Neuronal stem cell (in vitro differentiated cells): ENCODE measurements around the gene CALML4.

Source experiments
- DNase-seq: peaks from one replicate; pipeline ENCODE4 v3.0.0-alpha.2; 2013; ENCODE audit warnings: low spot score
- H2AFZ ChIP-seq: one replicate; pipeline ENCODE4 v1.6.1; 2013; ENCODE audit warnings: mild to moderate bottlenecking, low read length, inconsistent platforms
- H2AK5ac ChIP-seq: 2 replicates; pipeline ENCODE4 v1.6.1; 2013; ENCODE audit warnings: low read depth, mild to moderate bottlenecking, inconsistent platforms, low read length, moderate library complexity, mixed read lengths
- H2BK120ac ChIP-seq: 2 replicates; pipeline ENCODE4 v1.6.1; 2013; ENCODE audit warnings: low read depth, mild to moderate bottlenecking, inconsistent platforms, low read length, moderate library complexity, mixed read lengths
- H2BK12ac ChIP-seq: one replicate; pipeline ENCODE4 v1.6.1; 2013; ENCODE audit warnings: low read length, inconsistent platforms
- H2BK15ac ChIP-seq: 2 replicates; pipeline ENCODE4 v1.6.1; 2013; ENCODE audit warnings: mild to moderate bottlenecking, low read length, inconsistent platforms, mixed read lengths
- H2BK5ac ChIP-seq: one replicate; pipeline ENCODE4 v1.6.1; 2013; ENCODE audit warnings: inconsistent platforms, mild to moderate bottlenecking, low read length, moderate library complexity
- H3K14ac ChIP-seq: one replicate; pipeline ENCODE4 v1.6.1; 2013; ENCODE audit warnings: low read length, inconsistent platforms
- H3K18ac ChIP-seq: 2 replicates; pipeline ENCODE4 v1.6.1; 2013; ENCODE audit warnings: low read length, inconsistent platforms
- H3K23ac ChIP-seq: 2 replicates; pipeline ENCODE4 v1.6.1; 2013; ENCODE audit warnings: low read depth, mild to moderate bottlenecking, mixed read lengths, low read length, inconsistent platforms; ENCODE audit not compliant: poor library complexity
- H3K27ac ChIP-seq: replicated peaks from 3 replicates; pipeline ENCODE4 v1.5.1; 2013; ENCODE audit warnings: low read length, inconsistent platforms
- H3K27me3 ChIP-seq, 3 experiments: 2 replicates each; pipeline ENCODE4 v1.6.1; 2013; ENCODE audit warnings: low read length in 3 of 3, mild to moderate bottlenecking in 2 of 3, inconsistent platforms in 1 of 3, low read depth in 1 of 3, mixed read lengths in 1 of 3, moderate library complexity in 1 of 3; ENCODE audit not compliant: control insufficient read depth in 3 of 3, insufficient read depth in 3 of 3
- H3K36me3 ChIP-seq, 2 donors: replicated peaks in 1 of 2; 2 replicates each; pipeline ENCODE4 v1.6.1; 2013; ENCODE audit warnings: low read length in 2 of 2; ENCODE audit not compliant: control insufficient read depth in 2 of 2, insufficient read depth in 2 of 2
- H3K4ac ChIP-seq: 2 replicates; pipeline ENCODE4 v1.6.1; 2013; ENCODE audit warnings: inconsistent platforms, mild to moderate bottlenecking, low read length, moderate library complexity
- H3K4me1 ChIP-seq, 2 donors: 1 replicate in 1 of 2; 2 replicates in 1 of 2; pipeline ENCODE4 v1.6.1; 2013; ENCODE audit warnings: low read length in 2 of 2, low read depth in 1 of 2; ENCODE audit not compliant: control insufficient read depth in 2 of 2, insufficient read depth in 1 of 2
- H3K4me2 ChIP-seq: one replicate; pipeline ENCODE4 v1.6.1; 2013; ENCODE audit warnings: mild to moderate bottlenecking, low read length, inconsistent platforms; ENCODE audit not compliant: insufficient read depth, poor library complexity, severe bottlenecking
- H3K4me3 ChIP-seq, 2 donors: 2 replicates each; pipeline ENCODE4 v1.5.1; 2013; ENCODE audit warnings: low read length in 2 of 2, mild to moderate bottlenecking in 2 of 2, inconsistent platforms in 1 of 2, moderate library complexity in 1 of 2
- H3K79me1 ChIP-seq: one replicate; pipeline ENCODE4 v1.6.1; 2013; ENCODE audit warnings: low read depth, mild to moderate bottlenecking, inconsistent platforms, low read length, moderate library complexity
- H3K9ac ChIP-seq: one replicate; pipeline ENCODE4 v1.6.1; 2013; ENCODE audit warnings: mild to moderate bottlenecking, low read depth, low read length, inconsistent platforms; ENCODE audit not compliant: poor library complexity
- H3K9me3 ChIP-seq, 2 donors: replicated peaks in 1 of 2; 2 replicates each; pipeline versions ENCODE3 to v1.6.1; 2013; ENCODE audit warnings: low read length in 2 of 2, mild to moderate bottlenecking in 2 of 2, inconsistent platforms in 1 of 2, low read depth in 1 of 2, mixed read lengths in 1 of 2, moderate library complexity in 1 of 2; ENCODE audit not compliant: control insufficient read depth in 2 of 2, insufficient read depth in 1 of 2
- H4K8ac ChIP-seq: one replicate; pipeline ENCODE4 v1.6.1; 2013; ENCODE audit warnings: low read depth, mild to moderate bottlenecking, inconsistent platforms, low read length, moderate library complexity
- H4K91ac ChIP-seq: one replicate; pipeline ENCODE4 v1.6.1; 2013; ENCODE audit warnings: low read length, low read depth, mild to moderate bottlenecking, inconsistent platforms; ENCODE audit not compliant: poor library complexity
- WGBS, 2 donors: extraction: QIAGEN DNeasy Blood & Tissue Kit; methylation state at CpG; one replicate each; pipeline ENCODE4 v1.1.7; 2013; ENCODE audit warnings: missing lambda C conversion rate in 2 of 2, mixed read lengths in 1 of 2; ENCODE audit not compliant: insufficient read length in 2 of 2, insufficient replicate concordance in 1 of 2; ENCODE audit errors: extremely low coverage in 2 of 2; 5-methylcytosine and 5-hydroxymethylcytosine counted together

Gene CALML4

GRCh38 chr15:68154923-68155559 is 50.1 kb downstream of the CALML4 start:
- H2BK5ac ChIP-seq, result no peak overlapping the region
- no peak overlapping the region for H3K23ac ChIP-seq

DNA sequence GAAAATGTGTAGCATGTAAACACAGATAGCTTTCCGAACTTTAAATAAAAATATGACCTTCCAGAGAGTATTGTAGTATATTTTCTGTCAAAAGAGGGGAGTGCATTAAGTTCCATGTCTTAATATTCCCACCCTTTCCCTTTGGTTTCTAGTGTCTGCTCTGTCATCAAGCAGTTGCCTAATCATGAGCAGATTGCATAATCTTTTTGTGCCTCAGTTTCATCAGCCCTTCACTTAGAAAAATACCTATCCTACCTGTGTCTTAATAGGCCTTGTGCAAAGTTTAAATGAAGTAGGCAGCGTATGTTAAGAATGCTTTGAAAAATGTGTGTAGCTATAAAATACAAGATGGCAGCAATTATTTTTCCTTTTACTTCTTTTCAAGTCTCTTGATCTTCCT is 52.8 kb downstream of the CALML4 start:
- no peak overlapping the region for H4K8ac ChIP-seq
- H2BK120ac ChIP-seq, result no peak overlapping the region
- no peak overlapping the region for H3K23ac ChIP-seq
- no peak overlapping the region for H2AFZ ChIP-seq
- no peaks in the 10 kb centered on the region for H3K79me1 ChIP-seq
- H3K27me3 ChIP-seq, result no peaks in the 10 kb centered on the region
- no peak overlapping the region for H3K18ac ChIP-seq
- H3K4ac ChIP-seq, result no peak overlapping the region
- no peaks in the 10 kb centered on the region for H3K9me3 ChIP-seq
- H3K4me2 ChIP-seq, result no peak overlapping the region
- no peak overlapping the region for H2BK15ac ChIP-seq
- H3K4me1 ChIP-seq, result no peaks in the 10 kb centered on the region
- H2AK5ac ChIP-seq, result no peak overlapping the region
- H3K36me3 ChIP-seq, result peaks cover 6 to 65% of the 10 kb centered on the region in 2 donors
- no CpG with 5 or more reads among the region's 2 CpGs for WGBS, 2 donors
- DNase-seq, result no peak
- H3K27ac ChIP-seq, result no peak overlapping the region
- no peak overlapping the region for H3K4me3 ChIP-seq
- H4K91ac ChIP-seq, result no peak overlapping the region
- H3K9ac ChIP-seq, result no peak overlapping the region
- no peak overlapping the region for H2BK12ac ChIP-seq
- H3K14ac ChIP-seq, result no peak overlapping the region
- no peak overlapping the region for H2BK5ac ChIP-seq

More at GRCh38 chr15:68154923-68155559, 50.1 kb downstream of the CALML4 start:
- H4K91ac ChIP-seq, result no peak overlapping the region
- H2BK15ac ChIP-seq, result no peak overlapping the region
- H4K8ac ChIP-seq, result no peak overlapping the region
- H3K14ac ChIP-seq, result no peak overlapping the region
- H3K9me3 ChIP-seq, result no peaks in the 10 kb centered on the region
- H3K4me2 ChIP-seq, result no peak overlapping the region
- no peaks in the 10 kb centered on the region for H3K27me3 ChIP-seq
- H3K4me1 ChIP-seq, result no peaks in the 10 kb centered on the region
- H3K4me3 ChIP-seq, result no peak overlapping the region
- H2AK5ac ChIP-seq, result no peak overlapping the region
- H3K27ac ChIP-seq, result no peak overlapping the region
- DNase-seq, result peak; percentile 35
- no peak overlapping the region for H3K18ac ChIP-seq
- no CpG with 5 or more reads among the region's 4 CpGs for WGBS, 2 donors
- no peaks in the 10 kb centered on the region for H3K79me1 ChIP-seq
- H2BK12ac ChIP-seq, result no peak overlapping the region
- peaks cover 11 to 74% of the 10 kb centered on the region in 2 donors for H3K36me3 ChIP-seq
- H2AFZ ChIP-seq, result no peak overlapping the region
- no peak overlapping the region for H3K9ac ChIP-seq
- H2BK120ac ChIP-seq, result no peak overlapping the region
- H3K4ac ChIP-seq, result no peak overlapping the region

DNA sequence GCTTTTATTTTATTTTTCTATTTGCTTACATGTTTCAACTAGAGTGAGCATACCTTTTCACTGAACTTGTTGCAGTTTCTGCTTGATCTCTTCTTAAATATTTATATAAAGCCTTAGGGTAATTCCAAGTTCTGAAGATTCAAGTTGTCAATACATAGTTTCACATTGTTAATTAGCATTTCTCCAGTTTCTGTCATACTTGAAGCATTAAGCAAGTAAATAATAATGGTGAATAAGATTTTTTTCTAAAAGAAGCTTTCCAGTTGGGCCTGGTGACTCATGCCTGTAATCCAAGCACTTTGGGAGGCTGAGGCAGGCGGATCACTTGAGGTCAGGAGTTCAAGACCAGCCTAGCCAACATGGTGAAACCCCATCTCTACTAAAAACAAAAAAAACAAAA is 53.9 kb downstream of the CALML4 start:
- Histone ChIP-seq H3K4ac (no peak overlapping the region), H3K4me3 (no peak overlapping the region), H2BK120ac (no peak overlapping the region), H3K27me3 (no peaks in the 10 kb centered on the region), H3K14ac (no peak overlapping the region), H3K9me3 (no peaks in the 10 kb centered on the region), H2AFZ (no peak overlapping the region), H2BK15ac (no peak overlapping the region), H2AK5ac (no peak overlapping the region), H3K4me1 (no peaks in the 10 kb centered on the region), H3K9ac (no peak overlapping the region), H3K79me1 (no peaks in the 10 kb centered on the region), H3K27ac (no peak overlapping the region), H2BK12ac (no peak overlapping the region), H3K18ac (no peak overlapping the region), H3K4me2 (no peak overlapping the region), H2BK5ac (no peak overlapping the region), H4K8ac (no peak overlapping the region), H3K36me3 (peaks cover 4 to 69% of the 10 kb centered on the region in 2 donors), H3K23ac (no peak overlapping the region), H4K91ac (no peak overlapping the region)
- no peak for DNase-seq
- no CpG with 5 or more reads among the region's 1 CpG for WGBS, 2 donors

DNA sequence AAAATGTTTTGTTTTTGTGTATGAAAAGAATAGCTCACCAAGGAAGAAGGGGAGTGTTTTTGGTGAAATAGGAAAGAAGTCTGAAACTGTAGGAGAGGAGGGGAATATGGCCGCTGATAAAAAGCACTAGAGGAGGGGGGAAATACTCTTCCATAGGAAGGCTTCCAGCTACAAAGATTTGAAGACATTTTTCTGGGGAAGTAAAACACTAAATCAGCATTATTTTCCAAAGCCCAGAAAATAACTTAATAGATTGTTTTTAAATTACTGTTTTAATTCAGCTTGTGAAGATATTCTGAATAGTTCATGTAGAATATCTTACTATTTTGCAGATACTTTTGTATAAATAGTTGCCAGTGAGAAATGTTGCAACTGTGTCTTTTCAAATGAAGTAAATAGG is 54.9 kb downstream of the CALML4 start:
- H3K4me2 ChIP-seq, result no peak overlapping the region
- H3K4ac ChIP-seq, result no peak overlapping the region
- no peak for DNase-seq
- no peak overlapping the region for H3K18ac ChIP-seq
- H3K27me3 ChIP-seq, result no peaks in the 10 kb centered on the region
- H3K14ac ChIP-seq, result no peak overlapping the region
- no peak overlapping the region for H2BK12ac ChIP-seq
- H2BK15ac ChIP-seq, result no peak overlapping the region
- no peaks in the 10 kb centered on the region for H3K4me1 ChIP-seq
- H3K36me3 ChIP-seq, result peaks cover 1 to 69% of the 10 kb centered on the region in 2 donors
- no peaks in the 10 kb centered on the region for H3K9me3 ChIP-seq
- H2AFZ ChIP-seq, result no peak overlapping the region
- no peak overlapping the region for H3K9ac ChIP-seq
- no peak overlapping the region for H2BK120ac ChIP-seq
- H2BK5ac ChIP-seq, result no peak overlapping the region
- H3K27ac ChIP-seq, result no peak overlapping the region
- WGBS, 2 donors, result no CpG with 5 or more reads among the region's 1 CpG
- no peak overlapping the region for H4K8ac ChIP-seq
- no peak overlapping the region for H3K4me3 ChIP-seq
- no peak overlapping the region for H3K23ac ChIP-seq
- no peaks in the 10 kb centered on the region for H3K79me1 ChIP-seq
- H2AK5ac ChIP-seq, result no peak overlapping the region
- no peak overlapping the region for H4K91ac ChIP-seq
